ENCODE data around the gene MARS1. TPM values are rescaled to one million over a fixed set of nuclear protein-coding genes. Genes with fewer than 3 reads are reported as not detected.
A peak's percentile ranks its signal among the peaks of the same experiment; 100 is the strongest.

The MARS1 gene
- total and polyA plus RNA-seq, 2 experiments from 2014 or later, result 117 to 147 TPM

GRCh38 chr12:57521525-57522010, 33.7 kb downstream of the MARS1 start:
- Histone ChIP-seq H3K4me1 (ENCODE audit: insufficient read depth) (peaks cover 29% of the 10 kb centered on the region), H3K36me3 (replicated peaks; ENCODE audit: insufficient read depth, low read depth) (no peaks in the 10 kb centered on the region), H3K27ac (peak overlapping the region; percentile 99), H3K4me2 (peak overlapping the region; percentile 77), H3K79me2 (peaks cover 64% of the 10 kb centered on the region), H3K4me3 (no peak overlapping the region), H3K9me3 (ENCODE audit: low read depth) (no peaks in the 10 kb centered on the region), H2AFZ (peak overlapping the region; percentile 15), H4K20me1 (ENCODE audit: insufficient read depth, poor library complexity, severe bottlenecking) (peaks cover 62% of the 10 kb centered on the region), H3K27me3 (no peaks in the 10 kb centered on the region), H3K9me2 (replicated peaks; ENCODE audit: insufficient read depth) (no peaks in the 10 kb centered on the region)
- TF ChIP-seq CTCF (IDR thresholded peaks at IDR 0.05; ENCODE audit: poor library complexity) (peak; percentile 17), EZH2phosphoT487 (IDR thresholded peaks at IDR 0.05; ENCODE audit: low read depth, severe bottlenecking, unreplicated experiment) (no peak)
- DNase-seq (ENCODE audit: low spot score), result peak; percentile 85
- 26% methylated on average over 17 of the region's 17 CpGs for WGBS (ENCODE audit: low lambda C conversion rate, missing lambda C conversion rate)

- H3K27ac ChIP-seq, result peak within 1 kb of the TSS; percentile 99
- H3K4me1 ChIP-seq (ENCODE audit: insufficient read depth), result peaks cover 29% of the 10 kb centered on the region
- DNase-seq (ENCODE audit: low spot score), result peak; percentile 97
- H4K20me1 ChIP-seq (ENCODE audit: insufficient read depth, poor library complexity, severe bottlenecking), result peaks cover 55% of the 10 kb centered on the region
- peak within 1 kb of the TSS; percentile 15 for H2AFZ ChIP-seq
- peak within 1 kb of the TSS; percentile 58 for H3K4me3 ChIP-seq
- H3K36me3 ChIP-seq (replicated peaks; ENCODE audit: insufficient read depth, low read depth), result no peaks in the 10 kb centered on the region
- H3K27me3 ChIP-seq, result no peaks in the 10 kb centered on the region
- H3K79me2 ChIP-seq, result peaks cover 71% of the 10 kb centered on the region
- WGBS (ENCODE audit: low lambda C conversion rate, missing lambda C conversion rate), result 4% methylated on average over 10 of the region's 57 CpGs
- TF ChIP-seq EZH2 (IDR thresholded peaks at IDR 0.05; ENCODE audit: borderline replicate concordance), result no peak
- no peak for TF ChIP-seq CTCF (IDR thresholded peaks at IDR 0.05; ENCODE audit: poor library complexity)
- TF ChIP-seq EZH2phosphoT487 (IDR thresholded peaks at IDR 0.05; ENCODE audit: low read depth, severe bottlenecking, unreplicated experiment), result no peak
- no peaks in the 10 kb centered on the region for H3K9me2 ChIP-seq (replicated peaks; ENCODE audit: insufficient read depth)
- peak within 1 kb of the TSS; percentile 89 for H3K4me2 ChIP-seq
- no peaks in the 10 kb centered on the region for H3K9me3 ChIP-seq (ENCODE audit: low read depth)
These were observed 34.4 kb downstream of the MARS1 start, which contains the start of gene MBD6 for GRCh38 chr12:57522011-57522886. TSS of gene MBD6 (plus strand) at chr12:57522824. CDS start at chr12:57524304, 1,480 bp downstream.

- 5% methylated on average over 8 of the region's 38 CpGs for WGBS (ENCODE audit: low lambda C conversion rate, missing lambda C conversion rate)
These were observed 35.2 kb downstream of the MARS1 start for GRCh38 chr12:57522887-57523705.

More at GRCh38 chr12:57522887-57523705, 35.2 kb downstream of the MARS1 start:
- Histone ChIP-seq H3K4me1 (ENCODE audit: insufficient read depth) (peaks cover 29% of the 10 kb centered on the region), H3K79me2 (peaks cover 66% of the 10 kb centered on the region), H3K36me3 (replicated peaks; ENCODE audit: insufficient read depth, low read depth) (no peaks in the 10 kb centered on the region), H3K9me3 (ENCODE audit: low read depth) (no peaks in the 10 kb centered on the region), H3K27me3 (no peaks in the 10 kb centered on the region), H3K4me2 (peak overlapping the region; percentile 89), H4K20me1 (ENCODE audit: insufficient read depth, poor library complexity, severe bottlenecking) (peaks cover 47% of the 10 kb centered on the region), H3K4me3 (peak overlapping the region; percentile 58), H3K27ac (peak overlapping the region; percentile 99), H2AFZ (no peak overlapping the region), H3K9me2 (replicated peaks; ENCODE audit: insufficient read depth) (no peaks in the 10 kb centered on the region)
- peak; percentile 85 for DNase-seq (ENCODE audit: low spot score)
- TF ChIP-seq CTCF (IDR thresholded peaks at IDR 0.05; ENCODE audit: poor library complexity) (no peak), EZH2 (IDR thresholded peaks at IDR 0.05; ENCODE audit: borderline replicate concordance) (no peak), EZH2phosphoT487 (IDR thresholded peaks at IDR 0.05; ENCODE audit: low read depth, severe bottlenecking, unreplicated experiment) (no peak)

Data from hepatocyte (in vitro differentiated cells).